HG03095 (cell line): Measurements from ENCODE around the gene SAFB.
"Not testable (repeated sequence)": the region's sequence is repeated elsewhere in the genome, so short reads cannot be mapped to it uniquely, and the experiment has no call there.

Experiments used
- ATAC-seq: cut with Tn5 transposase; IDR thresholded peaks from one replicate; pipeline ENCODE4 v1.9.1; 2021; ENCODE audit warnings: moderate library complexity; ENCODE audit not compliant: unreplicated experiment

The SAFB gene

DNA sequence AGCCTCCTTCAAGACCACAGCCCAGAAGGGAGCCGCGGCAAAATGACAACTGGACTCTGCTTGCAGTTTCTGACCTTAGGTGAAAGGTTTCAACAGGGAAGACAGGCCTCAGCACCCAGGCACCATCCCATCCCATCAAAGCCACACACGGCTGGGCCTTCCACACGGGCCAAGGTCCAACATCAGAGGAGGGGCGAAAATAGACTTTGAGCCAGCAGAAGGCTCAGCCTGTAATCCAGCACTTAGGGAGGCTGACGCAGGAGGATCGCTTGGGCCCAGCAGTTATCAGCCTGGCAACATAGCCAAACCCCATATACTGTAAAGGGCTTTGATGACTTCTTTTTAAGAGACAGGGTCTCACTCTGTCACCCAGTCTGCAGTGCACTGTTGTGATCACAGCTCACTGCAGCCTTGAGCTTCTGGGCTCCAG lies 28.3 kb upstream of the SAFB start:
- no peak for ATAC-seq

GRCh38 chr19:5595129-5595528 lies 27.8 kb upstream of the SAFB start:
- no peak for ATAC-seq

GRCh38 chr19:5595745-5596144 lies 27.1 kb upstream of the SAFB start:
- ATAC-seq: no peak

- no peak for ATAC-seq
Measured at GRCh38 chr19:5600797-5601196, 22.1 kb upstream of the SAFB start.

- no peak for ATAC-seq
Measured at GRCh38 chr19:5603626-5604025, 19.3 kb upstream of the SAFB start.

- no peak for ATAC-seq
Measured at GRCh38 chr19:5605362-5605761, 17.5 kb upstream of the SAFB start.

DNA sequence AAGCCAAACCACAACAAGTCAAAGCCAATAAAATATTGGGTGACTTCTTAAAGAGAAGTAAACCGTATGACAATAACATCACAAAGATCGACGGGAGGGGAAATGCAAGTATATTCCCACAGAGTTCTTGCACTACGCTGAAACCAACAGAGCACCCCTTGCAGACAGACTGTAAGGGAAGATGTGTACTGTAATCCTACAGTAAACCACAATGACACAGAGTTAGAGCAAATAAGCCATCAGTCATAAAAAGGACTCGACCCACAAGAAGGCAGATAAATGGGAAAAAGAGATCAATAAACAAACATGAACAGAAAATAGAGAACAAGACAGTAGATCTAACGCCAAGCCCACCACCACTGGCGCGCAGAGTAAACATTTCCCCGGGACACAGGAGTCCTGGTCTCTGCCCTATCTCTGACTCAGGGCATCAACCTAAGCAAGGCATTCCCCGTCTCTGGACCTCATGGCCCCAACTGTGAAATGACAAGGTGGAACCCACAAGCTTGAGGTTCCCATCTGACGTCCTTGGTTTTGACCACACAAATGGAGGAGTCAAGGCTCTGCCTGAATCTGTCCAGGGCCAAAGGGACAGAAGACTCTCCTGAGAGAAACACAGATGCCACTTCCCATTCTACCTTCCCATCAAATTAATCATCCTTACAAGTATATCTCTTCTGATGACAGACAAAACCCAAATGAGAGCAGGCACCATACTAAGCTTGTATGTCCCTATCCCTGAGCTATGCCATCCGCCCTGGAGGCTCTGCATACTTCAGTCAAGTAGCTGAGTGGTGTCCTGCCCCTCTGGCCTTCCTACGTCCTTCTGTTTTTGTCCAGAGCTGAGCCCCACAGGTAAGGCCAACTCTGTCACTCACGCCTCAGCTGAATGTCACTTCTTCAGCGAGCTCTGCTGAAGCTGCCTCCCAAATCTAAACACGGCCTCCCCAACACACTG lies 15.3 kb upstream of the SAFB start:
- ATAC-seq: no peak

GRCh38 chr19:5608291-5608690 lies 14.6 kb upstream of the SAFB start:
- ATAC-seq: no peak

GRCh38 chr19:5608766-5609165 lies 14.1 kb upstream of the SAFB start:
- not testable (repeated sequence) for ATAC-seq

GRCh38 chr19:5609881-5610448 lies 12.9 kb upstream of the SAFB start:
- no peak for ATAC-seq

DNA sequence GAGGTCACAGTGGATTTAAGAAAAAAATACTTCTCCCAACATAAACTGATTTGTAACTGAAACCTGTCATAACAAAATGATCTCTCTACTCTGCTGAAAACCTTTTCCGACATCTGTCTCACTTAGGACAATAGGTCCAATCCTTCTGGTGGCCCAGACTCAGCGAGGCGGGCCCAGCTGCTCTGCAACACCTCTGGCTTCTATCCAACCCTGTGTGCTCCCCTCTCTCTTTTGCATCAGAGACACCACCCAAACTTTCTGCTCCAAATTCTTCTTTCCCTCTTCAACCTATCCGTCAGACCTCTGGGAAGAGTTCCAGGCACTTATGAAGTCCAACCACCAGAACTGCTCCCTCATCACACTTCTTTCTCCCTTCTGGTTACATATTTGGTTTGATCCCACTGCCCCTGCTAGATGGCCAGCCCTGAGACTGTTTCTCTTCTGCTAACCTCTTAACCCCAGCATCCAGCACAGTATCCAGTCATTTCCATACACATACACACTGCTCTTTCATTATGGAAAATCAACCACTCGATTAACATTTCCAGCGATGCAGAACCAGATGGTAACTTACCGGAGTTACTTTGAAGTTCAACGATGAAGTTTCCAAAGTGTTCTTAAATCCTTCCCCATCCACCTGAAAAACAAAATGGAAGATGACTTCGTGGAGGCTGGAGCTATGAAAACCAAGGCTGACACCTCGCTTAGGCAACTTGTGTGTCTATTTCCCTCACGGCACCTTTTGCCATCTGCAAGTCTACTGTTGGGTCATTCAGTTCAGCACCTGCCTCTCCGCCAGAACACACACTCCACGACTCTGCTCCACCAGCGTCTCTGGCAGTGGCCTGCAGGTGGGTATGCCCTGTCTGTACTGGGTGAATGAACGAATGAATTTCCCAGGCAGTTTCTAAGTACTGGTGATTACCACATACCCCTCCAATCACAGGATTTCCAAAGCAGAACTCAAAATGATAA lies 9.7 kb upstream of the SAFB start:
- ATAC-seq: no peak

DNA sequence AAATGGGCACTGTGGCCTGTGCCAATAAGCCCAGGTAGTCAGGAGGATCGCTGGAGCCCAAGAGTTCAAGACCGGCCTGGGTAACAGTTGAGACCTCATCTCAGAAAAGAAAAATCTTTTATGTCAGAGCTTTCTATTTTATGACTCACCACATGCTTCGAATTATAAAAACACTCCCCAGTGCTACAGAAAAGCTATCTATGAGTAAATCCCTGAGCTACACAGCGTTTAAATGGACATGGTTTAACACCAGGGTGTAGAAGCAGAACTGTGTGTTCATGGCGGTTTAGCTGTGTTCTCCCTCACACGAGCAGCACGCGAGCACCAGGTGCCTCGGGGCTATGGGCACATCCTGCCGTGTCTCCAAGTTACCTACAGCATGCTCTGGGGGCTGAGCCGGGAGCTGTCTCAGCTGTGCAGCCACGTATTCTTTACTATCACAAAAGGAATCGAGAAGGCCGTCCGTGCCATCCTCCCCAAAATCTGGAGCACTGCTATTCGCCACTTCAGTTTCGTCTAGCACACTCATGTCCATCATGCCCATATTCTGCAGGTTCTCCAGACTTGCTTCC lies 7.0 kb upstream of the SAFB start:
- ATAC-seq: no peak

- no peak for ATAC-seq
Measured at GRCh38 chr19:5617080-5617479, 5.8 kb upstream of the SAFB start.

GRCh38 chr19:5618591-5618990 lies 4.3 kb upstream of the SAFB start:
- no peak for ATAC-seq

- no peak for ATAC-seq
Measured at GRCh38 chr19:5619946-5620345, 2.9 kb upstream of the SAFB start.

- ATAC-seq: no peak
Measured at GRCh38 chr19:5621311-5621944, 1.5 kb upstream of the SAFB start.

DNA sequence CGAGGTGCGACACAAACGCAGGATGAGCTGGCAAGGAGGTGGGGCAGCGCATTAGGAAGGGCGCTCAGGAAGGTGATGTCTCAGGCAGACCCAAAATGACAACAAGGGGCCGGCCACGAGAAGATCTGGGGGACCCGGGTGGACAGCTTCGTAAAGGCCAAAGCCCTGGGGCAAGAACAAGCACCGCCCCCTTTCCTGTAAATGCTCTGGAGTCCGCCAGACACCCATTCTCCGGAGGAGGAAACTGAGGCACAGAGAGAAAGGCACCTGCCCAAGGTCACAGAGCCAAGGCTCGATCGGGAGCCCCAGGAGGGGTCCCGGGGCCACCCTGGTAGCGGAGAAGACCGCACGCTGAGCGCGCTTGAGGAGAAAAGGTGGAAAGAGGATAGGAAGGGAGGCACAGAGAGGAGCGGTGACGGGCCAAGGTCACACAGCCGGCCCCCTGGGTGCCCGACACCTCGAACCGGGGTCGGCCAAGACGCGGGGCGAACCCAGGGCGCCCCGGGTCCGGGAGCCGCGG lies 878 bp upstream of the SAFB start:
- no peak for ATAC-seq

GRCh38 chr19:5623397-5624017 lies 624 bp downstream of the SAFB start:
- no peak for ATAC-seq

DNA sequence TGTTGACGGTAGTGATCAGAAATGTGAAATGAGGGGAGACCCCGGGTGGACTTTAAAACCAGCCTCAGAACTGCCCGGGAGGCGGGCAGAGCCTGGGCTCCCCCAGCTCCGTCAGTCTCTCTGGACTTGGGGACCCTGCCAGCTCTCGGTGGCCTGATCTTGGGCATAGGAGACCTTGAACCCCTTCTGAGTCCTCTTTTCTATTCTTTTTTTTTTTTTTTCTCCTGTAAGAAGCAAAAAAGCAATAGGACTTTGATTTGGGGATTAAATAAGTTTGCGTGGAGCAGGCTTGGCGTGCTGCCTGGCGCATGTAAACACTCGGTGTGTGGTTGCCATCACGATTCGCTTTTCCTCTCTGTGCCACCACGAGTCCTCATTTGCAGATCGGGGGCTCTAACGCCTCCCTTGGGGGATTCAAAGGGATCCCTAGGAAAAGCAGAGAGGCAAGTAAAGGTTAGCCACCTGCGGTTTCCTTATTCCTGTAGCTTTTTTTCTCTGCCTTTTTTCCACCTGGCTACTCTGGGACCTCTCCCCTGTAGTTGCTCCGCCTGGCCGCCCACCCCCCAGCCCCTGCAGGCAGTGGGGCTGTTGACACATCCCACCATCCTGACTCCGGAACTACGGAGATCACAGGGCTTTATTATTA lies 1.3 kb downstream of the SAFB start:
- no peak for ATAC-seq
